WTC11 (cell line): ENCODE results near the gene CACNA1C. TPM values are rescaled to one million over a fixed set of nuclear protein-coding genes. Genes with fewer than 3 reads are reported as not detected.

Source experiments
- ATAC-seq: fragments of 200-7000 bp; cut with Tn5 transposase; 2 replicates; pipeline ENCODE4 v1.10.0; 2021; ENCODE audit warnings: mild to moderate bottlenecking, moderate library complexity
- CTCF ChIA-PET: fragments of 300-600 bp; sonication (Branson Sonifier 250); formaldehyde crosslinking; loops from one replicate; lab custom pipeline; 2021; ENCODE audit warnings: antibody characterized with exemption; lab: Charles Lee
- POLR2A ChIA-PET: fragments of 350-600 bp; sonication (Branson Sonifier 250); formaldehyde crosslinking; loops from one replicate; lab custom pipeline; 2021; ENCODE audit warnings: antibody characterized with exemption; lab: Charles Lee
- DNase-seq: peaks from one replicate; pipeline ENCODE4 v3.0.0; 2021; ENCODE audit warnings: low spot score
- H3K27ac Mint-ChIP-seq: 2 replicates; pipeline ENCODE4 v1.8.0; 2021; ENCODE audit warnings: mixed read lengths
- H3K27me3 Mint-ChIP-seq: 2 replicates; pipeline ENCODE4 v1.8.0; 2021; ENCODE audit warnings: low read depth, mild to moderate bottlenecking, moderate library complexity, mixed read lengths
- H3K36me3 Mint-ChIP-seq: 2 replicates; pipeline ENCODE4 v1.8.0; 2021; ENCODE audit warnings: mixed read lengths
- H3K4me1 Mint-ChIP-seq: 2 replicates; pipeline ENCODE4 v1.8.0; 2022; ENCODE audit warnings: mixed read lengths
- H3K4me3 Mint-ChIP-seq: 2 replicates; pipeline ENCODE4 v1.8.0; 2021; ENCODE audit warnings: mild to moderate bottlenecking, moderate library complexity, mixed read lengths
- H3K9me3 Mint-ChIP-seq: 2 replicates; pipeline ENCODE4 v1.8.0; 2021; ENCODE audit warnings: mixed read lengths
- ATF6 ChIP-seq: sonication (generic); formaldehyde crosslinking; IDR thresholded peaks from 2 replicates; pipeline ENCODE4 v1.8.1; 2023; ENCODE audit warnings: mild to moderate bottlenecking, missing genetic modification reagents
- CREM ChIP-seq: sonication (generic); formaldehyde crosslinking; IDR thresholded peaks from 2 replicates; pipeline ENCODE4 v1.8.1; 2022; ENCODE audit warnings: mild to moderate bottlenecking, missing genetic modification reagents, moderate library complexity
- ELF4 ChIP-seq: sonication (generic); formaldehyde crosslinking; IDR thresholded peaks from 2 replicates; pipeline ENCODE4 v1.8.1; 2022; ENCODE audit warnings: low read depth, mild to moderate bottlenecking, moderate library complexity, missing genetic modification reagents
- ETV6 ChIP-seq: sonication (generic); formaldehyde crosslinking; IDR thresholded peaks from 2 replicates; pipeline ENCODE4 v1.8.1; 2022; ENCODE audit warnings: mild to moderate bottlenecking, missing genetic modification reagents
- FOXJ3 ChIP-seq: sonication (generic); formaldehyde crosslinking; IDR thresholded peaks from 2 replicates; pipeline ENCODE4 v1.9.0; 2021; ENCODE audit warnings: missing genetic modification reagents, mild to moderate bottlenecking, borderline replicate concordance
- FOXP4 ChIP-seq: sonication (generic); formaldehyde crosslinking; IDR thresholded peaks from 2 replicates; pipeline ENCODE4 v1.8.0; 2022; ENCODE audit warnings: mild to moderate bottlenecking, missing genetic modification reagents
- JUN ChIP-seq: sonication (generic); formaldehyde crosslinking; IDR thresholded peaks from 2 replicates; pipeline ENCODE4 v1.8.0; 2023; ENCODE audit warnings: mild to moderate bottlenecking, missing genetic modification reagents
- MLX ChIP-seq: sonication (generic); formaldehyde crosslinking; IDR thresholded peaks from 2 replicates; pipeline ENCODE4 v1.8.1; 2023; ENCODE audit warnings: mild to moderate bottlenecking, missing genetic modification reagents, moderate library complexity
- MXD4 ChIP-seq: fragments of 250-450 bp; sonication (Bioruptor Pico); IDR thresholded peaks from 2 replicates; pipeline ENCODE4 v1.8.0; 2021; ENCODE audit warnings: mild to moderate bottlenecking, moderate library complexity, borderline replicate concordance
- NFYB ChIP-seq: sonication (generic); formaldehyde crosslinking; conservative IDR thresholded peaks from 2 replicates; pipeline ENCODE4 v1.8.0; 2022; ENCODE audit warnings: low read depth, missing genetic modification reagents
- NR1H2 ChIP-seq: sonication (generic); formaldehyde crosslinking; IDR thresholded peaks from 2 replicates; pipeline ENCODE4 v1.9.0; 2021; ENCODE audit warnings: mild to moderate bottlenecking, moderate library complexity, missing genetic modification reagents
- USF2 ChIP-seq: sonication (generic); formaldehyde crosslinking; IDR thresholded peaks from 2 replicates; pipeline ENCODE4 v1.8.1; 2023; ENCODE audit warnings: mild to moderate bottlenecking, missing genetic modification reagents, moderate library complexity
- ZNF671 ChIP-seq: fragments of 250-450 bp; sonication (Bioruptor Pico); IDR thresholded peaks from 2 replicates; pipeline ENCODE4 v1.8.0; 2021; ENCODE audit warnings: mild to moderate bottlenecking
- total RNA-seq: library from RNA; stranded (reverse); gene quantifications from 3 replicates; pipeline ENCODE4 v1.2.3, GENCODE V29; 2021
- TF ChIP-seq, protein P1 (sequence below): sonication (generic); formaldehyde crosslinking; IDR thresholded peaks from 2 replicates; pipeline ENCODE4 v1.8.0; 2022; ENCODE audit warnings: mild to moderate bottlenecking, missing genetic modification reagents
- TF ChIP-seq, protein P2 (sequence below): sonication (generic); formaldehyde crosslinking; IDR thresholded peaks from 2 replicates; pipeline ENCODE4 v1.8.1; 2023; ENCODE audit warnings: mild to moderate bottlenecking, missing genetic modification reagents, borderline replicate concordance
- TF ChIP-seq, protein P3 (sequence below): fragments of 200-600 bp; IDR thresholded peaks from 2 replicates; pipeline ENCODE4 v1.8.0; 2022; ENCODE audit warnings: antibody characterized with exemption
- TF ChIP-seq, protein P4 (sequence below): sonication (generic); formaldehyde crosslinking; IDR thresholded peaks from 2 replicates; pipeline ENCODE4 v1.8.0; 2023; ENCODE audit warnings: missing genetic modification reagents, mild to moderate bottlenecking, borderline replicate concordance
- TF ChIP-seq, protein P5 (sequence below): sonication (generic); formaldehyde crosslinking; IDR thresholded peaks from 2 replicates; pipeline ENCODE4 v1.8.0; 2022; ENCODE audit warnings: mild to moderate bottlenecking, missing genetic modification reagents

Gene CACNA1C
- total RNA-seq, 1 experiment from 2014 or later = 1.7 TPM

GRCh38 chr12:2566161-2566560 lies 513.4 kb downstream of the CACNA1C start (continued):
- TF ChIP-seq, protein P1, sequence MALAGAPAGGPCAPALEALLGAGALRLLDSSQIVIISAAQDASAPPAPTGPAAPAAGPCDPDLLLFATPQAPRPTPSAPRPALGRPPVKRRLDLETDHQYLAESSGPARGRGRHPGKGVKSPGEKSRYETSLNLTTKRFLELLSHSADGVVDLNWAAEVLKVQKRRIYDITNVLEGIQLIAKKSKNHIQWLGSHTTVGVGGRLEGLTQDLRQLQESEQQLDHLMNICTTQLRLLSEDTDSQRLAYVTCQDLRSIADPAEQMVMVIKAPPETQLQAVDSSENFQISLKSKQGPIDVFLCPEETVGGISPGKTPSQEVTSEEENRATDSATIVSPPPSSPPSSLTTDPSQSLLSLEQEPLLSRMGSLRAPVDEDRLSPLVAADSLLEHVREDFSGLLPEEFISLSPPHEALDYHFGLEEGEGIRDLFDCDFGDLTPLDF (CRISPR knock-in tag) = no peak
- no peak for TF ChIP-seq MXD4 (CRISPR knock-in tag)
- no peak for TF ChIP-seq NFYB (CRISPR knock-in tag)
- TF ChIP-seq ZNF671 (CRISPR knock-in tag) = no peak
- TF ChIP-seq, protein P2, sequence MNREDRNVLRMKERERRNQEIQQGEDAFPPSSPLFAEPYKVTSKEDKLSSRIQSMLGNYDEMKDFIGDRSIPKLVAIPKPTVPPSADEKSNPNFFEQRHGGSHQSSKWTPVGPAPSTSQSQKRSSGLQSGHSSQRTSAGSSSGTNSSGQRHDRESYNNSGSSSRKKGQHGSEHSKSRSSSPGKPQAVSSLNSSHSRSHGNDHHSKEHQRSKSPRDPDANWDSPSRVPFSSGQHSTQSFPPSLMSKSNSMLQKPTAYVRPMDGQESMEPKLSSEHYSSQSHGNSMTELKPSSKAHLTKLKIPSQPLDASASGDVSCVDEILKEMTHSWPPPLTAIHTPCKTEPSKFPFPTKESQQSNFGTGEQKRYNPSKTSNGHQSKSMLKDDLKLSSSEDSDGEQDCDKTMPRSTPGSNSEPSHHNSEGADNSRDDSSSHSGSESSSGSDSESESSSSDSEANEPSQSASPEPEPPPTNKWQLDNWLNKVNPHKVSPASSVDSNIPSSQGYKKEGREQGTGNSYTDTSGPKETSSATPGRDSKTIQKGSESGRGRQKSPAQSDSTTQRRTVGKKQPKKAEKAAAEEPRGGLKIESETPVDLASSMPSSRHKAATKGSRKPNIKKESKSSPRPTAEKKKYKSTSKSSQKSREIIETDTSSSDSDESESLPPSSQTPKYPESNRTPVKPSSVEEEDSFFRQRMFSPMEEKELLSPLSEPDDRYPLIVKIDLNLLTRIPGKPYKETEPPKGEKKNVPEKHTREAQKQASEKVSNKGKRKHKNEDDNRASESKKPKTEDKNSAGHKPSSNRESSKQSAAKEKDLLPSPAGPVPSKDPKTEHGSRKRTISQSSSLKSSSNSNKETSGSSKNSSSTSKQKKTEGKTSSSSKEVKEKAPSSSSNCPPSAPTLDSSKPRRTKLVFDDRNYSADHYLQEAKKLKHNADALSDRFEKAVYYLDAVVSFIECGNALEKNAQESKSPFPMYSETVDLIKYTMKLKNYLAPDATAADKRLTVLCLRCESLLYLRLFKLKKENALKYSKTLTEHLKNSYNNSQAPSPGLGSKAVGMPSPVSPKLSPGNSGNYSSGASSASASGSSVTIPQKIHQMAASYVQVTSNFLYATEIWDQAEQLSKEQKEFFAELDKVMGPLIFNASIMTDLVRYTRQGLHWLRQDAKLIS (CRISPR knock-in tag) = no peak
- no peak for TF ChIP-seq ETV6 (CRISPR knock-in tag)
- no peak for TF ChIP-seq FOXJ3
- no peak for TF ChIP-seq JUN (CRISPR knock-in tag)
- no peak for TF ChIP-seq MLX (CRISPR knock-in tag)
- no peak for TF ChIP-seq CREM (CRISPR knock-in tag)
- no peak for TF ChIP-seq NR1H2 (CRISPR knock-in tag)

- DNase-seq = no peak
- ATAC-seq = no peak
- Mint-ChIP-seq H3K27ac (no peak overlapping the region), H3K4me3 (no peak overlapping the region), H3K4me1 (no peaks in the 10 kb centered on the region), H3K36me3 (no peaks in the 10 kb centered on the region), H3K9me3 (no peaks in the 10 kb centered on the region), H3K27me3 (no peaks in the 10 kb centered on the region)
- ChIA-PET CTCF (no interaction called here), POLR2A (no interaction called here)
- no peak for TF ChIP-seq ELF4
- TF ChIP-seq, protein P3, sequence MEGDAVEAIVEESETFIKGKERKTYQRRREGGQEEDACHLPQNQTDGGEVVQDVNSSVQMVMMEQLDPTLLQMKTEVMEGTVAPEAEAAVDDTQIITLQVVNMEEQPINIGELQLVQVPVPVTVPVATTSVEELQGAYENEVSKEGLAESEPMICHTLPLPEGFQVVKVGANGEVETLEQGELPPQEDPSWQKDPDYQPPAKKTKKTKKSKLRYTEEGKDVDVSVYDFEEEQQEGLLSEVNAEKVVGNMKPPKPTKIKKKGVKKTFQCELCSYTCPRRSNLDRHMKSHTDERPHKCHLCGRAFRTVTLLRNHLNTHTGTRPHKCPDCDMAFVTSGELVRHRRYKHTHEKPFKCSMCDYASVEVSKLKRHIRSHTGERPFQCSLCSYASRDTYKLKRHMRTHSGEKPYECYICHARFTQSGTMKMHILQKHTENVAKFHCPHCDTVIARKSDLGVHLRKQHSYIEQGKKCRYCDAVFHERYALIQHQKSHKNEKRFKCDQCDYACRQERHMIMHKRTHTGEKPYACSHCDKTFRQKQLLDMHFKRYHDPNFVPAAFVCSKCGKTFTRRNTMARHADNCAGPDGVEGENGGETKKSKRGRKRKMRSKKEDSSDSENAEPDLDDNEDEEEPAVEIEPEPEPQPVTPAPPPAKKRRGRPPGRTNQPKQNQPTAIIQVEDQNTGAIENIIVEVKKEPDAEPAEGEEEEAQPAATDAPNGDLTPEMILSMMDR = no peak
- TF ChIP-seq ATF6 (CRISPR knock-in tag) = no peak
- no peak for TF ChIP-seq USF2 (CRISPR knock-in tag)
- TF ChIP-seq, protein P4, sequence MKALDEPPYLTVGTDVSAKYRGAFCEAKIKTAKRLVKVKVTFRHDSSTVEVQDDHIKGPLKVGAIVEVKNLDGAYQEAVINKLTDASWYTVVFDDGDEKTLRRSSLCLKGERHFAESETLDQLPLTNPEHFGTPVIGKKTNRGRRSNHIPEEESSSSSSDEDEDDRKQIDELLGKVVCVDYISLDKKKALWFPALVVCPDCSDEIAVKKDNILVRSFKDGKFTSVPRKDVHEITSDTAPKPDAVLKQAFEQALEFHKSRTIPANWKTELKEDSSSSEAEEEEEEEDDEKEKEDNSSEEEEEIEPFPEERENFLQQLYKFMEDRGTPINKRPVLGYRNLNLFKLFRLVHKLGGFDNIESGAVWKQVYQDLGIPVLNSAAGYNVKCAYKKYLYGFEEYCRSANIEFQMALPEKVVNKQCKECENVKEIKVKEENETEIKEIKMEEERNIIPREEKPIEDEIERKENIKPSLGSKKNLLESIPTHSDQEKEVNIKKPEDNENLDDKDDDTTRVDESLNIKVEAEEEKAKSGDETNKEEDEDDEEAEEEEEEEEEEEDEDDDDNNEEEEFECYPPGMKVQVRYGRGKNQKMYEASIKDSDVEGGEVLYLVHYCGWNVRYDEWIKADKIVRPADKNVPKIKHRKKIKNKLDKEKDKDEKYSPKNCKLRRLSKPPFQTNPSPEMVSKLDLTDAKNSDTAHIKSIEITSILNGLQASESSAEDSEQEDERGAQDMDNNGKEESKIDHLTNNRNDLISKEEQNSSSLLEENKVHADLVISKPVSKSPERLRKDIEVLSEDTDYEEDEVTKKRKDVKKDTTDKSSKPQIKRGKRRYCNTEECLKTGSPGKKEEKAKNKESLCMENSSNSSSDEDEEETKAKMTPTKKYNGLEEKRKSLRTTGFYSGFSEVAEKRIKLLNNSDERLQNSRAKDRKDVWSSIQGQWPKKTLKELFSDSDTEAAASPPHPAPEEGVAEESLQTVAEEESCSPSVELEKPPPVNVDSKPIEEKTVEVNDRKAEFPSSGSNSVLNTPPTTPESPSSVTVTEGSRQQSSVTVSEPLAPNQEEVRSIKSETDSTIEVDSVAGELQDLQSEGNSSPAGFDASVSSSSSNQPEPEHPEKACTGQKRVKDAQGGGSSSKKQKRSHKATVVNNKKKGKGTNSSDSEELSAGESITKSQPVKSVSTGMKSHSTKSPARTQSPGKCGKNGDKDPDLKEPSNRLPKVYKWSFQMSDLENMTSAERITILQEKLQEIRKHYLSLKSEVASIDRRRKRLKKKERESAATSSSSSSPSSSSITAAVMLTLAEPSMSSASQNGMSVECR = no peak
- TF ChIP-seq, protein P5, sequence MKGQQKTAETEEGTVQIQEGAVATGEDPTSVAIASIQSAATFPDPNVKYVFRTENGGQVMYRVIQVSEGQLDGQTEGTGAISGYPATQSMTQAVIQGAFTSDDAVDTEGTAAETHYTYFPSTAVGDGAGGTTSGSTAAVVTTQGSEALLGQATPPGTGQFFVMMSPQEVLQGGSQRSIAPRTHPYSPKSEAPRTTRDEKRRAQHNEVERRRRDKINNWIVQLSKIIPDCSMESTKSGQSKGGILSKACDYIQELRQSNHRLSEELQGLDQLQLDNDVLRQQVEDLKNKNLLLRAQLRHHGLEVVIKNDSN (CRISPR knock-in tag) = no peak
- no peak for TF ChIP-seq FOXP4
Observed at GRCh38 chr12:2567711-2568110, 514.9 kb downstream of the CACNA1C start.
